ENCODE results near the gene MAFG.

Gene MAFG

DNA sequence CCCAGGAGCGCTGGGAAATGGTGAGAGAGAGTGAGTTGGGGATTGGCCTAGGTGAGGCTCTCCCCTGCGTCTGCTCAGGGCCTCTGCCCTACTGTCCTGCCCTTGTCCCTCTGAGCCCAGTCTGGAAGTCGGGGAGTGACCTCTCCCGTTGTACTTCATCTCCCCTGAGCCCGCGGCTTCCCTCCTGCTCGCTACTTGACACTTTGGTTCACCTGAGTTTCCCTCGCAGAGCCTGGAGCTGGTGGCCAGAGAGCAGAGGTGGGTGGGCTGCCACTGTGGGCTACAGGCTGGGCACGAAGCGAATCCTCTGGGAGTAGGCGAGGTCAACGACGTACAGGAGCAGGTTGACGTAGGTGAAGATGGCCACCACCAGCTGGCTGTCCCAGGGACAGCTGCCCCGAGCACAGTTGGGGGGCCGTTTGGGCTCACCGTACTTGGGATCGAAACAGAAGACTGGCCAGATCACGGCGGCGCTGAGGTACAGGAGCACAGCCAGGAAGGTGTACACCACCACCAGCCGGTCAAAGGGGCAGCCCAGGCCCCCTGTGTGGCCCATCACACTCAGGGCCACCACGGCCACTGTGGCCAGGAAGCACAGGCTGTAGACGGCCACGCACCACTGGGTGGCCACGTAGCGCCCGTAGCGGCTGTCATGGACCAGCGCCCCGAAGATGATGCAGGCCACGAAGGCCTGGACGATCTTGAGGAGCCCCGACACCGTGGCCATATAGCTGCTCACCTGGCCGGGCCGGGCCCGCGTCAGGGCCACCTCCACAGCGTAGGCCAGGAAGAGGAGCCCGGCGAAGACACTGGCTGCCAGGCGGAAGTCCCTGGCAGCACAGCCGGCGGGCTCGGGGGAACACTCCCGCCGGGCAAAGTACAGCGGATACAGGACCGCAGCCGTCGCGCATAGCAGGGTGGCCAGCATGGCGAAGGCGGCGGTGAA, 13.3 kb upstream of the MAFG start:
- no peak for DNase-seq (ENCODE audit: low read depth in 3 of 3, low spot score in 1 of 3)

DNA sequence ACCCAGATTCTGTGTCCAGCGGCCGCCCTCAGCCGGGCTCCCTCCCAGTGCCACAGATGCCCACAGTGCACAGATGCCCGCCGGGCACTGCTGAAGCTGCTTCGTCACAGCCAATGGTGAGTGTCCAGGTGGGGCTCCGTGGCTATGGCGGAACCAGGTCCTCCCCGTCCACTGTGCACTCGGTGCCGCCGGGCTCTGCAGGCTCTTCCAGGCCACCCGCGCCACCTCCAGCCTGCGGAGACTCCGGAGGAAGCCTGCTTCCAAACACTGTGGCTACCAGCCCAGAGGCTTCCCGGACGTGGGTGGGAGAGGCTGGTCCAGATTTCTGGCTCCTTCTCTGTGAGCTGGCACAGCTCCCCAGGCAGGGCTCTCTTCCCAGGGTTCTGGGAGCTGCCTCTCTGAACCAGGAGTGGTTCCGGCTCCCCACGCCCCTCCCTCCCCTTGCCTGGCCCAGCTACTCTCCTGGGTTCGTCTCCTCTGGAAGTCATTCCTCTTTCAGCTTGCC, 12.4 kb upstream of the MAFG start:
- no peak for DNase-seq (ENCODE audit: low read depth in 3 of 3, low spot score in 1 of 3)

DNA sequence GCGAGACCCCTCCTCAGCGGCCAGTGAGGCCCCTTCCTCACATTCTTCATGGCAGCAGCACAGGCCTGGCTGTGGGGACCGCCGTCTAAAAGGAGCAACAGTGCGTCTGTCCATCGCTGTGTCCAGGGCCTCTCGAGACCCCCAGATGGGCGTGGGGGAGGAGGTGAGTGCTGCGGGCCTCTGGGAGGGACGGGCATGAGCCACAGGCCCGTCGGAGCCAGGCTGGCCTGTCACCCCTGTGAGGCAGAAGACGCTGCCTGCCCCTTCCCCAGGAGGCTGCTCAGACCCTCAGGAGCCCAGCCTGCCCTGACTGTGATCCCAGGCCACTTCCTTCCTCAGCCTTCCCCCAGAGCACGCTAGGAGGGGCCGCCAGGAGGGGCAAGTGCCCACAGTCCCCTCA, 11.7 kb upstream of the MAFG start:
- DNase-seq (ENCODE audit: low read depth in 3 of 3, low spot score in 1 of 3) = no peak

- DNase-seq (ENCODE audit: low read depth in 3 of 3, low spot score in 1 of 3) = no peak
Observed at GRCh38 chr17:81935709-81936084, 8.2 kb upstream of the MAFG start.

GRCh38 chr17:81934850-81935708, 7.5 kb upstream of the MAFG start:
- no peak for DNase-seq (ENCODE audit: low read depth in 3 of 3, low spot score in 1 of 3)

DNA sequence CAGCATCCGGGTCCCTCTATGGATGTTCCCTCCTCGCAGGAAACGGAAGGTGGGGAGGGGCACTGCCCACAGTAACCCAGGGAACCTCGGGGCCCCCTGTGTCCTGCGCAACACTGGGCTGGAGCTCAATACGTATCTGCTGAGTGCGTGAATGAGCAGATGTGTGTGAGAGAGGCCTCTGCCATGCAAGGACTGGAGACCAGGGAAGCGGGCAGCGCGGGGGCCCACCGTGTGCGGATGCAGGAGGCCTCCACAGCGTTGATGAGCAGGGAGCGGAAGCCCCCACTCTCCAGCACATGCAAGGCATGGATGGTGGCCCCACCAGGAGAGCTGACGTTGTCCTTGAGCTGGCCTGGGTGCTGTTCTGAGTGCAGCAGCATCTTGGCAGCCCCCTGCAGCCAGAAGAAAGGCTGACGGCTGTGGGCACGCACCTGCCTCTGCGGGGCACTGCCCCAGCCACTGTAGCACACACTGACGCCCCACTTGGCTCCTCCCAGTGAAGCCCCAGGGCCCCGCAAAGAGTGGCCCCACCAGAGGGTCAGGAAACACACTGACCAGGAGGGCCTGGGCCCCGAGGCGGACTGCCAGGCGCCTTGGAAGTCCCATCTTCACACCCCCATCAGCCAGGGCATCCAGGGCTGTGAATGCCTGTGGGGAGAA, 6.7 kb upstream of the MAFG start:
- no peak for DNase-seq (ENCODE audit: low read depth in 3 of 3, low spot score in 1 of 3)

GRCh38 chr17:81933178-81933699, 5.7 kb upstream of the MAFG start:
- DNase-seq (ENCODE audit: low read depth in 3 of 3, low spot score in 1 of 3) = no peak

DNA sequence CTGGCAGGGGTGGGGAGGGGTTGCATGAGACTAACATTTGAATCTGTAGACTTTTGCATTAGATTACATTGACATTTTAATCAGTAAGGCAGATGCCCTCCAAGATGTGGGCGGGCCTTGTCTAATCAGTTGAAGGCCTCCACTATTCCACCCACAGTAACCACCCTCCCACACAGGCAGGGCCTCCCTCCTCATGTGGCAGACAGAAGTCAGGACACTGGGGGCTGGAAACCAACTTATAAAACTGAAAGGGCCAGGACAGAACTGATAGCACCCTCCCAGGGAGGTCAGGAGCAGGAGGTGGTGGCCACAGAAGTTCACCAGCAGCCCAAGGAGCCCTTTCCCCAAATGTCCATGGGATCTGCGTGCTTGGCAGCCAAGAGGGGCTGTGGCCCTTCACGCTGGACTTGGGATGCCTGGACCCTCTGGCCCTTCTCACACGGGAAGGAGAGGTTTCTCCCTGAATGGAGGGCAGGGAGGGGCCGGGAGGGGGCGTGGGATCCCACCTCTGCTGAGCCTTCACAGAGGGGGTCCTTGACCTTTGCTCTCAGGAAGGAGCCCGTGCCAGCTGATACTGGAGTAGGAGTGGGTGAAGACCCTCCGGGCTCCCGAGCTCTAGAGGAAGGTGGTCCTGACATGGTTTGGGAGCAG, 4.9 kb upstream of the MAFG start:
- no peak for DNase-seq (ENCODE audit: low read depth in 3 of 3, low spot score in 1 of 3)

- no peak for DNase-seq (ENCODE audit: low read depth in 3 of 3, low spot score in 1 of 3)
Observed at GRCh38 chr17:81931557-81932332, 4.2 kb upstream of the MAFG start.

DNA sequence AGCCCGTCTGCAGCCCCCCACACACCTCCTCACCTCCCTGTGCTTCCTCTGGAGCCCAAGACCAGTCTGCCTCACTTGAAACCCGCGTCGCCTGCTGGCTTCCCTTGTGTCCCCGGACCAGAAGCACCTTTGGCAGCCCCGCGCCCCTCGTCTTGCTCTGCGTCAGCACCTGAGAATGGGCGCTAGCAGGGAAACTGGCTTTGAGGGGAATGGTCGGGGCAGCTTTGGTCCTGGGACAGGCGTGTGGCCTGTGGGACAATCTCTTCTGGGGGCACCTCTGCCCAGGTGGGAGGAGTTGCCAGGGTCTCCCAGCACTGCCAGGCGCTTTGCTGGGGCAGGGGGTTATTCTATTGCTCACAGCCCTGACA, 3.6 kb upstream of the MAFG start:
- no peak for DNase-seq (ENCODE audit: low read depth in 3 of 3, low spot score in 1 of 3)

- DNase-seq (ENCODE audit: low read depth in 3 of 3, low spot score in 1 of 3) = no peak
Observed at GRCh38 chr17:81930142-81931125, 2.9 kb upstream of the MAFG start.

DNA sequence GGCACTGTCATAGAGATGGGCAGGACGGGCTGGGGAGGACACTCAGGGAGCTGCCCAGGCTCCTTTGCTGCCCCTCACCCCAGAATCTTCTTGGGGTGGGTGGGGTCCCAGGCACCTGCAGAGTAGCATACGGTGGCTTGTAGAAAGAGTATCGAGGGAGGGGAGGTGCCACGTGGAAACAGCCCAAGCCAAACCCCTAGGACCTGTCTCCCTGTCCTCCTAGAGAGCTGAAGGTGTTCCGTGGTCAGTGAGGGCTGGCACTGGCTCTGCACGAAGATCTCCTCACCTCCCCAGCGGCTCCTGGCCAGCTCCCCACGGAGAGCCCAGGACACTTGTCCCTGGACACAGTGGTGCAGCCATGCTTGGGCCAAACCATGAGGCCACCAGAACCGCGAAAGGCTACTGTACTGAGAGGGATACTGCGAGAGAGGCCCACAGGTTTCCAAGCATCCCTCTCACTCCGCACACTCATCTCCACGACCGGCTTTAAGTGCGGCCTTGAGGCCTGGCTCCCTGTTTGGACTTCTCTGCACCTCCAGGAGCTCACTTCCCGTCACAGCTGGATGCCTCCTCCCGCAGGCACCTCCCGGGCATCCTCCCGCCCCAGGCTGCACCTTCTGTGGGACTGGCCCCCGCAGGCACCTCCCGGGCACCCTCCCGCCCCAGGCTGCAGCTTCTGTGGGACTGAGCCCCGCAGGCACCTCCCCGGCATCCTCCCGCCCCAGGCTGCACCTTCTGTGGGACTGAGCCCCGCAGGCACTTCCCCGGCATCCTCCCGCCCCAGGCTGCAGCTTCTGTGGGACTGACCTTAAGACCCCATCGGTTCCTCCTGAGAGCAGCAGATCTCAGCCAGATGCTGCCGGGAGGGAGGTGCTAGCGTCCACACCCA, 2.0 kb upstream of the MAFG start:
- DNase-seq (ENCODE audit: low read depth in 3 of 3, low spot score in 1 of 3) = no peak

- no peak for DNase-seq (ENCODE audit: low read depth in 3 of 3, low spot score in 1 of 3)
Observed at GRCh38 chr17:81928544-81929252, 1.2 kb upstream of the MAFG start.

- no peak for DNase-seq (ENCODE audit: low read depth in 3 of 3, low spot score in 1 of 3)
Observed at GRCh38 chr17:81927152-81927652, 333 bp downstream of the MAFG start.

DNA sequence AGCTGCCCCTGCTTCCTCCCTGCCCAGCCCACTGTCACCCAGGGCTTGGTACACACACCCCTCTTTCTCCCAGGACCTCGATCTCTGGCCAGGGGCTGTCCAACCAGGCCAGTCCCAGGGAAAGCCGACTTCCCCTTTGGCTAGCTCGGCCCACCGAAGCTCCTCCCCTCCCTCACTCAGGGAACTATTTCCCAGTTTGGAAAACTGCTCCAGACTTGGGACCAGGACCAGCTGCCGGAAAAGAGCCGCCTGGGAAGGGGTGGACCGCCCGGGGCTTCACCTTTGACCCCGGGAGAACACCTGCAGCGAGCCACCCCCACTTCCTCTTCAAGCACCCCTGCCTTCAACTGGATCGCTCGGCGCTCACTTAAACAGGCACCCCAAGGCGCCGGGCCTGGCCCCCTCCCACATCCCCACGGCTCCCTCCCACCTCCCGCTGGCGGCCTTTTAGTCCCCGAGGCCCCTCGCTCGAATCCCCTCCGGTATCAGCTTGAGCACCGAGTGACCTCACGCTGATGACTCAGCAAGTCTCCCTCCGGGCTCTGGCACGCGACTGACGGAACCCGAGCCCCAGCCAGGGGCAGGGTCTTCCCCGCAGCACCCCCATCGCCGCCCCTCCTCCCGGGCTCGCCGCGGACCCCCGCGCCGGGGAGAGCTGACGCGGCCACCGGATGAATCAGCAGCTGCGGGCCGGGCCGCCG, 934 bp downstream of the MAFG start:
- peak in 2 of 3 donors; percentile 26 to 63 for DNase-seq (ENCODE audit: low read depth in 3 of 3, low spot score in 1 of 3)

- DNase-seq (ENCODE audit: low read depth in 3 of 3, low spot score in 1 of 3) = no peak
Observed at GRCh38 chr17:81925860-81926450, 1.6 kb downstream of the MAFG start.

All from stimulated activated CD4-positive, alpha-beta T cell treated with anti-CD3 and anti-CD28 coated beads, TNF-alpha, amount 100 ng/mL, for 1 hour (primary cell).